Suprapubic skin (tissue), 3 donors: Measurements from ENCODE around the gene MAMDC4.

Experiments used
- POLR2A ChIP-seq, 2 donors: fragments of 450-650 bp; IDR thresholded peaks; one replicate each; pipeline ENCODE4 v1.6.1; 2017; ENCODE audit warnings: antibody characterized with exemption in 2 of 2, mild to moderate bottlenecking in 2 of 2, moderate library complexity in 2 of 2
- TF ChIP-seq, protein P1 (sequence below), 2 donors: fragments of 200-600 bp in 1 of 2; fragments of 450-650 bp in 1 of 2; sonication (generic) in 1 of 2; IDR thresholded peaks; one replicate each; pipeline ENCODE4 v1.5.1; 2016 to 2019; ENCODE audit warnings: antibody characterized with exemption in 2 of 2, mild to moderate bottlenecking in 1 of 2, moderate library complexity in 1 of 2

DNA sequence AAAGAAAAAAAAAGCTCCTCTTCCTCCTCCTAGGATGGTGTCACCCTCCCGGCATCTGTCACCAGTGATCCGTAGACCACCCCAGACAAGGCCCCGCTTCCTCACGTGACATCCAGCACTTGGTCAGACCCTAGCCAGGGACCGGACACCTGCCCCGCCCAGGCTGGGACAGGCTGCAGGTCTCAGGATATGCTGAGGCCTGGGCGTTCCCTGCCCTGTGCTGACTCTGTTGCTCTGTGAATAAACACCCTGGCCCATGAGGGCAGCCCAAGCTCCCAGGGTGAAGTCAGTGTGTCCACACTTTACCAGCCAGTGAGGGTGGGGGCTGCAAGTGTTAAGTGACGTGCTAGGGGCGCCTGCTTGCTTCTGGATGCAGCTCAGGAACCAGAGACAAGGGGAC, 8.4 kb downstream of the MAMDC4 start:
- TF ChIP-seq POLR2A (IDR thresholded peaks at IDR 0.05) = no peak
- TF ChIP-seq, protein P1, sequence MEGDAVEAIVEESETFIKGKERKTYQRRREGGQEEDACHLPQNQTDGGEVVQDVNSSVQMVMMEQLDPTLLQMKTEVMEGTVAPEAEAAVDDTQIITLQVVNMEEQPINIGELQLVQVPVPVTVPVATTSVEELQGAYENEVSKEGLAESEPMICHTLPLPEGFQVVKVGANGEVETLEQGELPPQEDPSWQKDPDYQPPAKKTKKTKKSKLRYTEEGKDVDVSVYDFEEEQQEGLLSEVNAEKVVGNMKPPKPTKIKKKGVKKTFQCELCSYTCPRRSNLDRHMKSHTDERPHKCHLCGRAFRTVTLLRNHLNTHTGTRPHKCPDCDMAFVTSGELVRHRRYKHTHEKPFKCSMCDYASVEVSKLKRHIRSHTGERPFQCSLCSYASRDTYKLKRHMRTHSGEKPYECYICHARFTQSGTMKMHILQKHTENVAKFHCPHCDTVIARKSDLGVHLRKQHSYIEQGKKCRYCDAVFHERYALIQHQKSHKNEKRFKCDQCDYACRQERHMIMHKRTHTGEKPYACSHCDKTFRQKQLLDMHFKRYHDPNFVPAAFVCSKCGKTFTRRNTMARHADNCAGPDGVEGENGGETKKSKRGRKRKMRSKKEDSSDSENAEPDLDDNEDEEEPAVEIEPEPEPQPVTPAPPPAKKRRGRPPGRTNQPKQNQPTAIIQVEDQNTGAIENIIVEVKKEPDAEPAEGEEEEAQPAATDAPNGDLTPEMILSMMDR (IDR thresholded peaks at IDR 0.05) = no peak
